ENCODE data around the gene FUT3. TPM values are rescaled to one million over a fixed set of nuclear protein-coding genes. Genes with fewer than 3 reads are reported as not detected.

Gene FUT3
- total and polyA plus RNA-seq, 2 of the 8 experiments (the other 6 are each of a cell fraction or from before 2014, with no cell fraction given), result 0.15 to 0.63 TPM

- Histone ChIP-seq H4K8ac (ENCODE audit: extremely low read depth, insufficient read depth, low read length) (no peak overlapping the region), H2BK15ac (ENCODE audit: low read length) (no peak overlapping the region), H3K18ac (ENCODE audit: extremely low read depth, low read length) (no peak overlapping the region), H3K14ac (ENCODE audit: insufficient read length) (no peak overlapping the region), H2BK120ac (replicated peaks; ENCODE audit: low read depth, low read length) (no peak overlapping the region), H3K9me3 (ENCODE audit: insufficient read depth in 2 of 2, low read depth in 1 of 2, low read length in 1 of 2) (no peaks in the 10 kb centered on the region), H3K27me3 (replicated peaks in 1 of 4; ENCODE audit: control insufficient read depth in 3 of 4, extremely low read depth in 1 of 4, insufficient read depth in 3 of 4, low read length in 3 of 4) (peaks cover 0 to 3% (median 0%) of the 10 kb centered on the region in 4 experiments; a peak in 1 of 7 replicates), H2AK5ac (ENCODE audit: low read depth, low read length) (0 out of 2 replicates have a peak overlapping the region, but pooled peaks have one; percentile 75), H3K27ac (ENCODE audit: low read depth, low read length) (no peak overlapping the region), H4K20me1 (replicated peaks in 1 of 2; ENCODE audit: control insufficient read depth in 1 of 2, insufficient read depth in 2 of 2, low read length in 2 of 2) (no peaks in the 10 kb centered on the region), H3K56ac (replicated peaks; ENCODE audit: insufficient read length, low read depth, low read length) (no peak overlapping the region), H2BK20ac (ENCODE audit: low read length) (no peak overlapping the region), H2BK12ac (ENCODE audit: low read depth, low read length) (no peak overlapping the region), H2AFZ (ENCODE audit: low read length) (no peak overlapping the region), H3K4me2 (ENCODE audit: insufficient read depth in 1 of 2, low read depth in 2 of 2, low read length in 2 of 2) (no peak overlapping the region), H3K79me2 (ENCODE audit: control insufficient read depth in 1 of 2, insufficient read depth in 2 of 2, low read length in 2 of 2) (no peaks in the 10 kb centered on the region), H3K4ac (replicated peaks; ENCODE audit: insufficient read length, low read depth, low read length) (no peak overlapping the region), H4K91ac (replicated peaks; ENCODE audit: insufficient read length, low read length) (no peak overlapping the region), H3K79me1 (ENCODE audit: low read depth, low read length) (no peaks in the 10 kb centered on the region), H3K23me2 (ENCODE audit: low read depth, low read length) (peaks cover 10% of the 10 kb centered on the region; the same call in 1 of the 2 replicates), H3K9ac (replicated peaks in 1 of 4; ENCODE audit: extremely low read depth in 1 of 4, low read depth in 3 of 4, low read length in 3 of 4) (no peak overlapping the region), H3K36me3 (ENCODE audit: control insufficient read depth in 2 of 4, insufficient read depth in 4 of 4, low read length in 3 of 4) (no peaks in the 10 kb centered on the region), H3K23ac (ENCODE audit: insufficient read length) (no peak overlapping the region), H3K4me1 (replicated peaks in 1 of 4; ENCODE audit: control insufficient read depth in 3 of 4, insufficient read depth in 4 of 4, low read length in 3 of 4) (peaks cover 0 to 3% (median 0%) of the 10 kb centered on the region in 4 experiments; a peak in 3 of 7 replicates), H4K5ac (ENCODE audit: insufficient read length, low read depth, low read length) (no peak overlapping the region), H3K4me3 (ENCODE audit: extremely low read depth in 1 of 4, insufficient read depth in 2 of 4, low read depth in 3 of 4, low read length in 4 of 4) (no peak overlapping the region), H2BK5ac (ENCODE audit: low read depth, low read length) (no peak overlapping the region)
- DNase-seq (ENCODE audit: low read depth in 1 of 2, low spot score in 2 of 2) (no peak), FAIRE-seq (no peak)
- POLR2A ChIA-PET (ENCODE audit: partially characterized antibody), result interaction anchor here (1.0 to 1.1 kb wide), 2 partner anchors 10 to 64 kb away, joined by 3 read pairs; no protein-coding TSS in a partner anchor
- WGBS, 2 experiments (ENCODE audit: extremely low coverage in 1 of 2, insufficient coverage in 1 of 2, insufficient read length in 1 of 2, insufficient replicate concordance in 2 of 2, low coverage in 1 of 2, low lambda C conversion rate in 2 of 2, missing lambda C conversion rate in 1 of 2), result 85% methylated on average over 6 of the region's 6 CpGs; no CpG with 5 or more reads in 1 of the 2 experiments
- CTCF ChIA-PET (ENCODE audit: partially characterized antibody), result interaction anchor here (7.8 kb wide), 1 partner anchor 29 kb away, joined by 58 read pairs; the partner anchor contains the start of gene NRTN
- no peak for TF ChIP-seq ZNF274 (IDR thresholded peaks at IDR 0.05; ENCODE audit: borderline replicate concordance, extremely low read depth, low read length)
- no peak for TF ChIP-seq RFX5 (IDR thresholded peaks at IDR 0.05; ENCODE audit: borderline replicate concordance, low read depth, low read length)
- no peak for TF ChIP-seq CREB1 (IDR thresholded peaks at IDR 0.05)
- TF ChIP-seq USF2 (IDR thresholded peaks at IDR 0.05; ENCODE audit: low read length), result no peak
- TF ChIP-seq MAX (IDR thresholded peaks at IDR 0.05), result no peak
- TF ChIP-seq CEBPB (IDR thresholded peaks at IDR 0.05; ENCODE audit: low read depth, low read length), result no peak
- TF ChIP-seq NRF1 (IDR thresholded peaks at IDR 0.05; ENCODE audit: low read depth, low read length), result no peak
- no peak for TF ChIP-seq TAF7 (optimal IDR thresholded peaks at IDR 0.05; ENCODE audit: borderline replicate concordance, low read depth, low read length)
- TF ChIP-seq TCF12 (IDR thresholded peaks at IDR 0.05; ENCODE audit: low read depth, low read length), result no peak
- no peak for TF ChIP-seq POLR2A (IDR thresholded peaks at IDR 0.05; ENCODE audit: control extremely low read depth in 1 of 2, low read depth in 2 of 2, low read length in 2 of 2)
- TF ChIP-seq YY1 (IDR thresholded peaks at IDR 0.05; ENCODE audit: low read depth, low read length), result no peak
Measured at GRCh38 chr19:5832527-5833216, 18.6 kb downstream of the FUT3 start.

All from H1 (cell line).